OCI-LY7 (cell line): ENCODE data around the gene ATF7.
A peak's percentile ranks its signal among the peaks of the same experiment; 100 is the strongest.

Experiments used
- EZH2phosphoT487 ChIP-seq: fragments of 200-600 bp; sonication (generic); IDR thresholded peaks from 2 replicates; pipeline ENCODE4 v1.6.1; 2018; ENCODE audit warnings: low read depth, borderline replicate concordance, mild to moderate bottlenecking, mixed run types, antibody characterized with exemption, low read length, moderate library complexity, mixed read lengths
- TF ChIP-seq, protein P1 (sequence below): fragments of 200-600 bp; sonication (generic); conservative IDR thresholded peaks from 2 replicates; pipeline ENCODE4 v1.5.1; 2014; ENCODE audit warnings: mild to moderate bottlenecking, antibody characterized with exemption, low read length, moderate library complexity, mixed read lengths

- TF ChIP-seq, protein P1, sequence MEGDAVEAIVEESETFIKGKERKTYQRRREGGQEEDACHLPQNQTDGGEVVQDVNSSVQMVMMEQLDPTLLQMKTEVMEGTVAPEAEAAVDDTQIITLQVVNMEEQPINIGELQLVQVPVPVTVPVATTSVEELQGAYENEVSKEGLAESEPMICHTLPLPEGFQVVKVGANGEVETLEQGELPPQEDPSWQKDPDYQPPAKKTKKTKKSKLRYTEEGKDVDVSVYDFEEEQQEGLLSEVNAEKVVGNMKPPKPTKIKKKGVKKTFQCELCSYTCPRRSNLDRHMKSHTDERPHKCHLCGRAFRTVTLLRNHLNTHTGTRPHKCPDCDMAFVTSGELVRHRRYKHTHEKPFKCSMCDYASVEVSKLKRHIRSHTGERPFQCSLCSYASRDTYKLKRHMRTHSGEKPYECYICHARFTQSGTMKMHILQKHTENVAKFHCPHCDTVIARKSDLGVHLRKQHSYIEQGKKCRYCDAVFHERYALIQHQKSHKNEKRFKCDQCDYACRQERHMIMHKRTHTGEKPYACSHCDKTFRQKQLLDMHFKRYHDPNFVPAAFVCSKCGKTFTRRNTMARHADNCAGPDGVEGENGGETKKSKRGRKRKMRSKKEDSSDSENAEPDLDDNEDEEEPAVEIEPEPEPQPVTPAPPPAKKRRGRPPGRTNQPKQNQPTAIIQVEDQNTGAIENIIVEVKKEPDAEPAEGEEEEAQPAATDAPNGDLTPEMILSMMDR = peak; percentile 68
- TF ChIP-seq EZH2phosphoT487 = no peak
These were observed 144.1 kb downstream of the ATF7 start for GRCh38 chr12:53481939-53482586.
